ENCODE data around the gene AARS1.
"Not testable (repeated sequence)": the region's sequence is repeated elsewhere in the genome, so short reads cannot be mapped to it uniquely, and the experiment has no call there.

AARS1 gene

GRCh38 chr16:70253291-70254106 is 35.8 kb downstream of the AARS1 start:
- no peaks in the 10 kb centered on the region for H3K27me3 ChIP-seq (ENCODE audit: insufficient read depth, low read length)
- H3K4me3 ChIP-seq (ENCODE audit: low read depth, low read length): no peak overlapping the region
- no peak overlapping the region for H3K27ac ChIP-seq (ENCODE audit: low read depth, low read length)
- peaks cover 4% of the 10 kb centered on the region for H3K4me1 ChIP-seq (ENCODE audit: control insufficient read depth, insufficient read depth, low read length, unreplicated experiment)
- peaks cover 34% of the 10 kb centered on the region; the same call in 1 of the 2 replicates for H3K36me3 ChIP-seq (ENCODE audit: insufficient read depth, low read length)
- H3K79me2 ChIP-seq (ENCODE audit: control insufficient read depth, insufficient read depth, low read length, unreplicated experiment): peaks cover 15% of the 10 kb centered on the region
- H2AFZ ChIP-seq (ENCODE audit: low read length, unreplicated experiment): no peak overlapping the region

- Histone ChIP-seq H3K79me2 (ENCODE audit: control insufficient read depth, insufficient read depth, low read length, unreplicated experiment) (peaks cover 16% of the 10 kb centered on the region), H2AFZ (ENCODE audit: low read length, unreplicated experiment) (no peak overlapping the region), H3K4me1 (ENCODE audit: control insufficient read depth, insufficient read depth, low read length, unreplicated experiment) (peaks cover 4% of the 10 kb centered on the region), H3K27me3 (ENCODE audit: insufficient read depth, low read length) (no peaks in the 10 kb centered on the region), H3K27ac (ENCODE audit: low read depth, low read length) (no peak overlapping the region), H3K36me3 (ENCODE audit: insufficient read depth, low read length) (peaks cover 27% of the 10 kb centered on the region; the same call in 1 of the 2 replicates), H3K4me3 (ENCODE audit: low read depth, low read length) (no peak overlapping the region; the same call in 1 of the 2 replicates)
Measured at GRCh38 chr16:70252355-70252988, 36.8 kb downstream of the AARS1 start.

GRCh38 chr16:70251629-70252354 is 37.5 kb downstream of the AARS1 start, which contains the start of gene EXOSC6:
Gene EXOSC6, minus strand, starts transcription at chr16:70251940. Its CDS starts 40 bp downstream, at chr16:70251900.
- Histone ChIP-seq H3K4me1 (ENCODE audit: control insufficient read depth, insufficient read depth, low read length, unreplicated experiment) (peaks cover 4% of the 10 kb centered on the region), H3K36me3 (ENCODE audit: insufficient read depth, low read length) (peaks cover 23% of the 10 kb centered on the region; the same call in 1 of the 2 replicates), H3K27ac (ENCODE audit: low read depth, low read length) (peak within 1 kb of the TSS; percentile 75), H3K27me3 (ENCODE audit: insufficient read depth, low read length) (no peaks in the 10 kb centered on the region), H2AFZ (ENCODE audit: low read length, unreplicated experiment) (no peak within 1 kb of the TSS), H3K79me2 (ENCODE audit: control insufficient read depth, insufficient read depth, low read length, unreplicated experiment) (peaks cover 16% of the 10 kb centered on the region), H3K4me3 (ENCODE audit: low read depth, low read length) (peak within 1 kb of the TSS; percentile 82)

GRCh38 chr16:70250748-70251628 is 38.3 kb downstream of the AARS1 start:
- Histone ChIP-seq H2AFZ (ENCODE audit: low read length, unreplicated experiment) (no peak overlapping the region), H3K4me3 (ENCODE audit: low read depth, low read length) (peak overlapping the region; percentile 82), H3K27ac (ENCODE audit: low read depth, low read length) (peak overlapping the region; percentile 41; the same call in 1 of the 2 replicates), H3K36me3 (ENCODE audit: insufficient read depth, low read length) (peaks cover 17% of the 10 kb centered on the region; the same call in 1 of the 2 replicates), H3K27me3 (ENCODE audit: insufficient read depth, low read length) (no peaks in the 10 kb centered on the region), H3K4me1 (ENCODE audit: control insufficient read depth, insufficient read depth, low read length, unreplicated experiment) (peaks cover 4% of the 10 kb centered on the region), H3K79me2 (ENCODE audit: control insufficient read depth, insufficient read depth, low read length, unreplicated experiment) (peaks cover 16% of the 10 kb centered on the region)

- H3K4me3 ChIP-seq (ENCODE audit: low read depth, low read length): peak overlapping the region; percentile 37; the same call in 1 of the 2 replicates
- H3K27me3 ChIP-seq (ENCODE audit: insufficient read depth, low read length); H3K27ac ChIP-seq (ENCODE audit: low read depth, low read length); H2AFZ ChIP-seq (ENCODE audit: low read length, unreplicated experiment); H3K4me1 ChIP-seq (ENCODE audit: control insufficient read depth, insufficient read depth, low read length, unreplicated experiment): not testable (repeated sequence)
- peaks cover 16% of the 10 kb centered on the region for H3K79me2 ChIP-seq (ENCODE audit: control insufficient read depth, insufficient read depth, low read length, unreplicated experiment)
- H3K36me3 ChIP-seq (ENCODE audit: insufficient read depth, low read length): peaks cover 11% of the 10 kb centered on the region; the same call in 1 of the 2 replicates
Measured at GRCh38 chr16:70249697-70250096, 39.6 kb downstream of the AARS1 start.

- H3K27me3 ChIP-seq (ENCODE audit: insufficient read depth, low read length); H3K4me3 ChIP-seq (ENCODE audit: low read depth, low read length); H3K27ac ChIP-seq (ENCODE audit: low read depth, low read length); H3K4me1 ChIP-seq (ENCODE audit: control insufficient read depth, insufficient read depth, low read length, unreplicated experiment); H3K79me2 ChIP-seq (ENCODE audit: control insufficient read depth, insufficient read depth, low read length, unreplicated experiment); H3K36me3 ChIP-seq (ENCODE audit: insufficient read depth, low read length); H2AFZ ChIP-seq (ENCODE audit: low read length, unreplicated experiment): not testable (repeated sequence)
Measured at GRCh38 chr16:70238773-70239172, 50.5 kb downstream of the AARS1 start.

GRCh38 chr16:70231831-70232230 is 57.5 kb downstream of the AARS1 start:
- H2AFZ ChIP-seq (ENCODE audit: low read length, unreplicated experiment); H3K79me2 ChIP-seq (ENCODE audit: control insufficient read depth, insufficient read depth, low read length, unreplicated experiment); H3K27me3 ChIP-seq (ENCODE audit: insufficient read depth, low read length); H3K4me1 ChIP-seq (ENCODE audit: control insufficient read depth, insufficient read depth, low read length, unreplicated experiment); H3K27ac ChIP-seq (ENCODE audit: low read depth, low read length); H3K4me3 ChIP-seq (ENCODE audit: low read depth, low read length); H3K36me3 ChIP-seq (ENCODE audit: insufficient read depth, low read length): not testable (repeated sequence)

- H3K27ac ChIP-seq (ENCODE audit: low read depth, low read length); H3K79me2 ChIP-seq (ENCODE audit: control insufficient read depth, insufficient read depth, low read length, unreplicated experiment); H3K27me3 ChIP-seq (ENCODE audit: insufficient read depth, low read length); H2AFZ ChIP-seq (ENCODE audit: low read length, unreplicated experiment); H3K4me1 ChIP-seq (ENCODE audit: control insufficient read depth, insufficient read depth, low read length, unreplicated experiment); H3K36me3 ChIP-seq (ENCODE audit: insufficient read depth, low read length); H3K4me3 ChIP-seq (ENCODE audit: low read depth, low read length): not testable (repeated sequence)
Measured at GRCh38 chr16:70226024-70226423, 63.3 kb downstream of the AARS1 start.

- not testable (repeated sequence) for H3K36me3 ChIP-seq (ENCODE audit: insufficient read depth, low read length); H3K27ac ChIP-seq (ENCODE audit: low read depth, low read length); H2AFZ ChIP-seq (ENCODE audit: low read length, unreplicated experiment)
Measured at GRCh38 chr16:70225430-70225829, 63.9 kb downstream of the AARS1 start.

GRCh38 chr16:70224645-70225044 is 64.7 kb downstream of the AARS1 start:
- H3K4me3 ChIP-seq (ENCODE audit: low read depth, low read length); H3K36me3 ChIP-seq (ENCODE audit: insufficient read depth, low read length); H3K27me3 ChIP-seq (ENCODE audit: insufficient read depth, low read length); H2AFZ ChIP-seq (ENCODE audit: low read length, unreplicated experiment); H3K4me1 ChIP-seq (ENCODE audit: control insufficient read depth, insufficient read depth, low read length, unreplicated experiment); H3K79me2 ChIP-seq (ENCODE audit: control insufficient read depth, insufficient read depth, low read length, unreplicated experiment); H3K27ac ChIP-seq (ENCODE audit: low read depth, low read length): not testable (repeated sequence)

More at GRCh38 chr16:70225430-70225829, 63.9 kb downstream of the AARS1 start:
- not testable (repeated sequence) for H3K27me3 ChIP-seq (ENCODE audit: insufficient read depth, low read length); H3K4me1 ChIP-seq (ENCODE audit: control insufficient read depth, insufficient read depth, low read length, unreplicated experiment); H3K79me2 ChIP-seq (ENCODE audit: control insufficient read depth, insufficient read depth, low read length, unreplicated experiment); H3K4me3 ChIP-seq (ENCODE audit: low read depth, low read length)
